Lower leg skin (tissue), 3 donors: ENCODE measurements around the gene C1QL2.

Experiments used
- POLR2A ChIP-seq, 2 donors: fragments of 450-650 bp; IDR thresholded peaks; one replicate each; pipeline ENCODE4 v1.6.1; 2016 to 2017; ENCODE audit warnings: antibody characterized with exemption in 2 of 2, mild to moderate bottlenecking in 1 of 2, moderate library complexity in 1 of 2
- TF ChIP-seq, protein P1 (sequence below), 3 donors: fragments of 450-650 bp; IDR thresholded peaks; one replicate each; pipeline ENCODE4 v1.5.1; 2016; ENCODE audit warnings: antibody characterized with exemption in 3 of 3, mild to moderate bottlenecking in 3 of 3, moderate library complexity in 2 of 3

DNA sequence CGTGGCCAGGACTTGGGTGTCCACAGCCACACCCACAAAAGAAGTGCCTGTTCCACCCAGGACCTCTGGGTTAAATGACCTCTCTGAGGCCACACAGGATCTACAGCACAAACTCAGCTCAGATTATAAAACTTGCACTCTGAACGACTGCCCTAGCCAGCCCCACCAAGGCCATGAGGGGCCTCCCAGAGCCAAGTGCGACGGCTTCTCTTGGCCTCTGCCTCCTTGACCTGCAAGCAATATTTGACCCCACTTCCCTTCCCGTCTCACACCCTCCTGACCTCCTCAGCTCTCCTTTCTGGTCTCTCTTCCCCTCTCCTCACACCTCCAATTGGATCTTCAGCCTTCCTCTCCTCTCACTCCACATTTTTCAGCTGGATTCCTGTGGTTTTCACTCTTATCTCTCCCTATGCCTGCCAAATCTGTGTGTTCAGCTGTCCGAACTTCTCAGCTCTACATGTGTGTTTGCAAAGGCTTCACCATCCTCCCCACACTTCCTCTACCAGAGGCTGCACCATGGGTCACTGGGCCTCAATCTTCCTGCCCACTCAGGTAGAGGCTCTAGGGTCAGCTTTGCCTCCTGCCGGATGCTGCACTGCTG, 39.8 kb upstream of the C1QL2 start:
- TF ChIP-seq, protein P1, sequence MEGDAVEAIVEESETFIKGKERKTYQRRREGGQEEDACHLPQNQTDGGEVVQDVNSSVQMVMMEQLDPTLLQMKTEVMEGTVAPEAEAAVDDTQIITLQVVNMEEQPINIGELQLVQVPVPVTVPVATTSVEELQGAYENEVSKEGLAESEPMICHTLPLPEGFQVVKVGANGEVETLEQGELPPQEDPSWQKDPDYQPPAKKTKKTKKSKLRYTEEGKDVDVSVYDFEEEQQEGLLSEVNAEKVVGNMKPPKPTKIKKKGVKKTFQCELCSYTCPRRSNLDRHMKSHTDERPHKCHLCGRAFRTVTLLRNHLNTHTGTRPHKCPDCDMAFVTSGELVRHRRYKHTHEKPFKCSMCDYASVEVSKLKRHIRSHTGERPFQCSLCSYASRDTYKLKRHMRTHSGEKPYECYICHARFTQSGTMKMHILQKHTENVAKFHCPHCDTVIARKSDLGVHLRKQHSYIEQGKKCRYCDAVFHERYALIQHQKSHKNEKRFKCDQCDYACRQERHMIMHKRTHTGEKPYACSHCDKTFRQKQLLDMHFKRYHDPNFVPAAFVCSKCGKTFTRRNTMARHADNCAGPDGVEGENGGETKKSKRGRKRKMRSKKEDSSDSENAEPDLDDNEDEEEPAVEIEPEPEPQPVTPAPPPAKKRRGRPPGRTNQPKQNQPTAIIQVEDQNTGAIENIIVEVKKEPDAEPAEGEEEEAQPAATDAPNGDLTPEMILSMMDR (IDR thresholded peaks at IDR 0.05) = no peak
- no peak for TF ChIP-seq POLR2A (IDR thresholded peaks at IDR 0.05)
